Upper lobe of left lung (tissue), 4 donors: ENCODE results near the gene SIGLEC5.

Experiments used
- CTCF ChIP-seq, 6 experiments: fragments of 450-650 bp in 4 of 6; fragments of 200-600 bp in 2 of 6; sonication (generic) in 2 of 6; IDR thresholded peaks; one replicate each; pipeline ENCODE4 v1.5.1; 2016 to 2019; ENCODE audit warnings: antibody characterized with exemption in 6 of 6
- EP300 ChIP-seq, 4 donors: sonication (generic); formaldehyde crosslinking; IDR thresholded peaks; one replicate each; pipeline ENCODE4 v1.5.1; 2017; ENCODE audit warnings: antibody characterized with exemption in 4 of 4, control low read depth in 2 of 4
- POLR2A ChIP-seq, 4 donors: fragments of 450-650 bp; IDR thresholded peaks; one replicate each; pipeline ENCODE4 v1.5.1; 2016 to 2017; ENCODE audit warnings: antibody characterized with exemption in 4 of 4, mild to moderate bottlenecking in 2 of 4

GRCh38 chr19:51590441-51590840, 39.8 kb downstream of the SIGLEC5 start:
- TF ChIP-seq CTCF (IDR thresholded peaks at IDR 0.05) (no peak), EP300 (IDR thresholded peaks at IDR 0.05) (no peak), POLR2A (IDR thresholded peaks at IDR 0.05) (no peak)
